Prostate gland (tissue), 2 donors: ENCODE data around the gene SSC5D. TPM values are rescaled to one million over a fixed set of nuclear protein-coding genes. Genes with fewer than 3 reads are reported as not detected.

Experiments
- DNase-seq: peaks from one replicate; pipeline ENCODE4 v3.0.0-alpha.2; 2019; ENCODE audit warnings: low spot score
- H3K27ac ChIP-seq, 2 donors: fragments of 200-600 bp; sonication (generic); 2 replicates each; pipeline ENCODE4 v1.5.1; 2017 to 2019
- H3K27me3 ChIP-seq: fragments of 200-600 bp; sonication (generic); replicated peaks from 2 replicates; pipeline ENCODE4 v1.5.1; 2019; ENCODE audit not compliant: insufficient read depth
- H3K36me3 ChIP-seq, 2 donors: fragments of 200-600 bp; sonication (generic); 1 replicate in 1 of 2; 2 replicates in 1 of 2; pipeline versions ENCODE4 v1.5.1 to v1.8.1; 2017 to 2019
- H3K4me1 ChIP-seq: fragments of 200-600 bp; sonication (generic); replicated peaks from 2 replicates; pipeline ENCODE4 v1.5.1; 2019
- H3K4me3 ChIP-seq, 2 donors: fragments of 200-600 bp; sonication (generic); 2 replicates each; pipeline ENCODE4 v1.5.1; 2017 to 2019
- H3K9me3 ChIP-seq: fragments of 200-600 bp; sonication (generic); 2 replicates; pipeline ENCODE4 v1.5.1; 2017
- POLR2A ChIP-seq: fragments of 450-650 bp; IDR thresholded peaks from one replicate; pipeline ENCODE4 v1.6.1; 2016; ENCODE audit warnings: antibody characterized with exemption, mild to moderate bottlenecking
- POLR2AphosphoS5 ChIP-seq: sonication (generic); formaldehyde crosslinking; IDR thresholded peaks from one replicate; pipeline ENCODE4 v1.6.1; 2017; ENCODE audit warnings: antibody characterized with exemption
- WGBS: methylation state at CpG from one replicate; pipeline ENCODE4 v1.1.5; 2018; 5-methylcytosine and 5-hydroxymethylcytosine counted together
- intact Hi-C: fragments of 100-400 bp; cut with DNase I; formaldehyde crosslinking; loops from one replicate; pipeline ENCODE4 v1.14.2; 2022
- total RNA-seq, 2 donors: library from RNA; depleted of rRNA; stranded (reverse); fragments of >200 nt; gene quantifications; one replicate each; pipeline ENCODE4 v1.1.0, GENCODE V29; 2016
- TF ChIP-seq, protein P1 (sequence below), 4 experiments: fragments of 200-600 bp in 2 of 4; fragments of 450-650 bp in 2 of 4; sonication (generic) in 2 of 4; IDR thresholded peaks; 1 replicate in 3 of 4; 2 replicates in 1 of 4; pipeline ENCODE4 v1.5.1; 2016 to 2019; ENCODE audit warnings: antibody characterized with exemption in 4 of 4, mild to moderate bottlenecking in 2 of 4, moderate library complexity in 2 of 4

SSC5D gene
- total RNA-seq, 2 donors from 2014 or later, result 5.6 to 8.6 TPM

DNA sequence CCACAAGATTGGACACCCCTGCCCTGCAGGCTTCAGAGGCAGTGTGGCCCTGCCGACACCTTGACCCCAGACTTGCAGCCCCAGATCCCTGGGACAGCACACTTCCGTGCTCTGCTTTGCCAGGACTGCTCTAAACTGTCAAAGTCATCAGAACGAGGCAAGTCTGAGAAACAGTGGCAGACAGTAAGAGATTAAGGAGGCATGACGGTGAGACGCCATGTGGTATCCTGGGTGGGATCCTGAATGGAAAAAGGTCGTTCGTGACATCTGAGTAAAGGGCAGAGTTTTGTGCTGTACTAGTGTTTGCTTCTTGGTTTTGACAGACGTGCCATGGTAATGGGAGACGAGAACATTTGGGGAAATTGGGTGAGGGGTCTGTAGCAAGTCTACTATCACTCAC lies 78.6 kb downstream of the SSC5D start:
- H3K36me3 ChIP-seq, result no peaks in the 10 kb centered on the region
- no peak overlapping the region for H3K27ac ChIP-seq
- no peaks in the 10 kb centered on the region for H3K9me3 ChIP-seq
- H3K27me3 ChIP-seq, result no peaks in the 10 kb centered on the region
- 34% methylated on average over 9 of the region's 9 CpGs for WGBS
- no peak for DNase-seq
- TF ChIP-seq, protein P1, sequence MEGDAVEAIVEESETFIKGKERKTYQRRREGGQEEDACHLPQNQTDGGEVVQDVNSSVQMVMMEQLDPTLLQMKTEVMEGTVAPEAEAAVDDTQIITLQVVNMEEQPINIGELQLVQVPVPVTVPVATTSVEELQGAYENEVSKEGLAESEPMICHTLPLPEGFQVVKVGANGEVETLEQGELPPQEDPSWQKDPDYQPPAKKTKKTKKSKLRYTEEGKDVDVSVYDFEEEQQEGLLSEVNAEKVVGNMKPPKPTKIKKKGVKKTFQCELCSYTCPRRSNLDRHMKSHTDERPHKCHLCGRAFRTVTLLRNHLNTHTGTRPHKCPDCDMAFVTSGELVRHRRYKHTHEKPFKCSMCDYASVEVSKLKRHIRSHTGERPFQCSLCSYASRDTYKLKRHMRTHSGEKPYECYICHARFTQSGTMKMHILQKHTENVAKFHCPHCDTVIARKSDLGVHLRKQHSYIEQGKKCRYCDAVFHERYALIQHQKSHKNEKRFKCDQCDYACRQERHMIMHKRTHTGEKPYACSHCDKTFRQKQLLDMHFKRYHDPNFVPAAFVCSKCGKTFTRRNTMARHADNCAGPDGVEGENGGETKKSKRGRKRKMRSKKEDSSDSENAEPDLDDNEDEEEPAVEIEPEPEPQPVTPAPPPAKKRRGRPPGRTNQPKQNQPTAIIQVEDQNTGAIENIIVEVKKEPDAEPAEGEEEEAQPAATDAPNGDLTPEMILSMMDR (IDR thresholded peaks at IDR 0.05), result no peak
- TF ChIP-seq POLR2A (no peak), POLR2AphosphoS5 (no peak)
- no peaks in the 10 kb centered on the region for H3K4me1 ChIP-seq
- no peak overlapping the region for H3K4me3 ChIP-seq
- intact Hi-C loops, result no loop called here

DNA sequence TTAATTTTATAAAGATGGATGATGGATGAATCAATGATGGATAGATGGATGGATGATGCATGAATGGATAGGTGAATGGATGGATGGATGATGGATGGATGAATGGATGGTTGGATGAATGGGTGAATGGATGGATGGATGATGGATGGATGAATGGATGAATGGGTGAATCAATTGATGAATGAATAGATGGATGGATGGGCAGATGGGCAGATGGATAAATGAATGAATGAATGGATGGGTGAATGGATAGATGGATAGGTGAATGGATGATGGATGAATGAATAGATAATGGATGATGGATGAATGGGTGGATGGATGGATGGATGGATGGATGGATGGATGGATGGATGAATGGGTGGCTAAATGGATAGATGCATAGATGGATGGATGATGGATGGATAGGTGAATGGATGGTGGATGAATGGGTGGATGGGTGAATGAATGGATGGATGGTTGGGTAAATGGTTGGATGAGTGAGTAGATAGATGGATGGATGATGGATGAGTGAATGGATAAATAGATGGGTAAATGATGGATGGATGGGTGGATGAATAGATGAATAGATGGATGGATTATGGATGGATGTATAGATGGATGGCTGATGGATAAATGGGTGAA lies 79.6 kb downstream of the SSC5D start:
- Histone ChIP-seq H3K4me1 (no peaks in the 10 kb centered on the region), H3K27ac (no peak overlapping the region), H3K9me3 (no peaks in the 10 kb centered on the region), H3K4me3 (no peak overlapping the region), H3K27me3 (no peaks in the 10 kb centered on the region), H3K36me3 (no peaks in the 10 kb centered on the region)
- no peak for TF ChIP-seq POLR2A
- TF ChIP-seq, protein P1 (IDR thresholded peaks at IDR 0.05), result no peak
- TF ChIP-seq POLR2AphosphoS5, result no peak
- intact Hi-C loops, result no loop called here
- no peak for DNase-seq

Other genes with a start within 250 kb of the SSC5D start
- 100 to 1,000 TPM in 1 of 2 donors, 10 to 100 TPM in 1; 49.5 to 112 TPM for gene PPP6R1, start 229.4 kb upstream of the SSC5D start, total RNA-seq
- 10 to 100 TPM; 33.6 to 36.0 TPM for gene HSPBP1, start 208.3 kb upstream of the SSC5D start, total RNA-seq
- 10 to 100 TPM in 1 of 2 donors, 1 to 10 TPM in 1; 1.4 to 10.9 TPM for gene BRSK1, start 204.4 kb upstream of the SSC5D start, total RNA-seq
- gene TMEM150B, start 163.1 kb upstream of the SSC5D start, total RNA-seq, result not detected
- 10 to 100 TPM; 17.8 to 32.3 TPM for gene KMT5C, start 148.6 kb upstream of the SSC5D start, total RNA-seq
- 10 to 100 TPM in 1 of 2 donors, not detected in 1; 10.2 TPM for gene COX6B2, start 133.7 kb upstream of the SSC5D start, total RNA-seq
- gene GARIN5B, start 125.2 kb upstream of the SSC5D start, total RNA-seq, result 1 to 10 TPM in 1 of 2 donors, not detected in 1; 1.5 TPM
- 1 to 10 TPM in 1 of 2 donors, not detected in 1; 2.0 TPM for gene IL11, start 118.0 kb upstream of the SSC5D start, total RNA-seq
- not detected for gene TMEM190, start 111.6 kb upstream of the SSC5D start, total RNA-seq
- gene TMEM238, start 104.1 kb upstream of the SSC5D start, total RNA-seq, result 100 to 1,000 TPM in 1 of 2 donors, 10 to 100 TPM in 1; 19.6 to 116 TPM
- gene RPL28, start 102.5 kb upstream of the SSC5D start, total RNA-seq, result 100 to 1,000 TPM; 439 to 554 TPM
- gene UBE2S, start 80.6 kb upstream of the SSC5D start, total RNA-seq, result 10 to 100 TPM; 10.3 to 49.9 TPM
- not detected for gene SHISA7, start 45.1 kb upstream of the SSC5D start, total RNA-seq
- 100 to 1,000 TPM in 1 of 2 donors, 10 to 100 TPM in 1; 85.1 to 117 TPM for gene ISOC2, start 26.8 kb upstream of the SSC5D start, total RNA-seq
- gene C19orf85, start 23.7 kb upstream of the SSC5D start, total RNA-seq, result not detected
- 10 to 100 TPM; 10.9 to 66.4 TPM for gene ZNF628, start 11.8 kb upstream of the SSC5D start, total RNA-seq
- gene NAT14, start 3.2 kb upstream of the SSC5D start, total RNA-seq, result 10 to 100 TPM; 10.8 to 19.8 TPM
- gene SBK2, start 48.7 kb downstream of the SSC5D start, total RNA-seq, result not detected
- gene SBK3, start 57.1 kb downstream of the SSC5D start, total RNA-seq, result under 1 TPM; 0.23 to 0.74 TPM
- 10 to 100 TPM in 1 of 2 donors, 1 to 10 TPM in 1; 8.7 to 10.8 TPM for gene ZNF579, start 92.4 kb downstream of the SSC5D start, total RNA-seq
- 10 to 100 TPM; 14.8 to 16.4 TPM for gene FIZ1, start 111.1 kb downstream of the SSC5D start, total RNA-seq
- 10 to 100 TPM; 30.2 to 54.8 TPM for gene ZNF524, start 111.9 kb downstream of the SSC5D start, total RNA-seq
- gene ZNF865, start 117.2 kb downstream of the SSC5D start, total RNA-seq, result 10 to 100 TPM; 18.4 to 21.0 TPM
- 10 to 100 TPM in 1 of 2 donors, 1 to 10 TPM in 1; 8.9 to 17.2 TPM for gene ZNF784, start 136.1 kb downstream of the SSC5D start, total RNA-seq
- gene ZNF580, start 152.6 kb downstream of the SSC5D start, total RNA-seq, result 10 to 100 TPM; 49.7 to 70.5 TPM
- 10 to 100 TPM; 19.7 to 20.6 TPM for gene ZNF581, start 155.2 kb downstream of the SSC5D start, total RNA-seq
- gene CCDC106, start 159.8 kb downstream of the SSC5D start, total RNA-seq, result 10 to 100 TPM; 17.7 to 70.2 TPM
- 100 to 1,000 TPM in 1 of 2 donors, 10 to 100 TPM in 1; 99.2 to 224 TPM for gene U2AF2, start 166.6 kb downstream of the SSC5D start, total RNA-seq
- gene EPN1, start 186.8 kb downstream of the SSC5D start, total RNA-seq, result 100 to 1,000 TPM; 160 to 345 TPM
- gene NLRP9, start 250.0 kb downstream of the SSC5D start, total RNA-seq, result 1 to 10 TPM in 1 of 2 donors, not detected in 1; 4.0 TPM